Fibroblast of skin of abdomen (primary cell): ENCODE results near the gene SCRN2.

Source experiments
- DNase-seq: peaks from one replicate; pipeline ENCODE4 v3.0.0-alpha.2; 2013

SCRN2 gene

GRCh38 chr17:47820033-47820789, 20.9 kb downstream of the SCRN2 start:
- DNase-seq, result no peak

DNA sequence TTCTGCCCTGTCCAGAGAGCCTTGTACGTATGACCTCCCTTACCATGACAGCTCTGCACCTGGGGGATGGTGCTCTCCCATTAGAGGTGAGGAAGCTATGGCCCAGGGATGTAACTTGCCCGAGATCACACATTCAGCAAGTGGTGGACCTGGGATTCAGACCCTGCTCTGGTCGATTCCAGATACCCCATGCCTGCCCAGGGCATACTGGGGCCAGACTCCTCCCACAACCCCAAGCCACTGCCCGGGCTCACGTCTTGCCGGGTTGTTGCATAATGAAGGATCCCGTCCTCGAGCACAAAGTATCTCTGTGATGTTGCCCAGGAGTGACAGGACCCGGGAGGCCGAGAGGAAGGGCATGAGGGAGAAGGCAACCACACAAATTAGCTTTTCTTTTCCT, 21.6 kb downstream of the SCRN2 start:
- no peak for DNase-seq

DNA sequence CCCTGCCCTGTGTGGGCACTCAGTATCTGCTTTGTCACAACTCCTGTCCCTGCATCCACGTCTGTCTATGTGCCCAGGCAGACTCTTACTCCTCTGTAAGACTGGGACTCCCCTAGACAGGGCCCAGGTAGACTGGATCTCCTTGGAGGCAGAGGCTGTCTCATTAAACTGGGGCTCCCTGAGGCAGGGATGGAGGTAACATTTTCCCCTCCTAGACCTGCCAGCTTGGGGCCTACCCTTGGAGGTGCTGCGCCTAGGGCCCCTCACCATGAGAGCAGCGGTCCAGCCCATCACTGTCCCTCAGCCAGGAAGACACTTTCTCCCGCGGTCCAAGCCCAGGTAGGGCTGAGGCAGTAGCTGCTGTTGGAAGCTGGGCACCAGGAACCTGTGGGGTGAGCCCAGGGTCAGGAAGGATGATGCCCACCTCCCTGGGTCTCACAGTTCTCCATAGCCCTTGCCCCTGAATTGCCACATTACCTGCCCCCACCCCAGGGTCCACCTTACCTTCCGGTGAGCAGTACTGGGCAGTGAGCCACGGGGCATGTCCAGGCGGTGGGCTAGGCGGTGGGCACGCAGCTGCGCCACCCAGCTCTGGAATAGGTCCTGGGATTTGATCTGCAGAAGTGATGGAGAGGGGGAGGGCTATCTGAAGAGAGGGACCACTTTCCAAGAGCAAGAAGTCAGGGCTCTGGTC, 22.9 kb downstream of the SCRN2 start:
- DNase-seq, result no peak

GRCh38 chr17:47816947-47817346, 24.1 kb downstream of the SCRN2 start:
- no peak for DNase-seq

DNA sequence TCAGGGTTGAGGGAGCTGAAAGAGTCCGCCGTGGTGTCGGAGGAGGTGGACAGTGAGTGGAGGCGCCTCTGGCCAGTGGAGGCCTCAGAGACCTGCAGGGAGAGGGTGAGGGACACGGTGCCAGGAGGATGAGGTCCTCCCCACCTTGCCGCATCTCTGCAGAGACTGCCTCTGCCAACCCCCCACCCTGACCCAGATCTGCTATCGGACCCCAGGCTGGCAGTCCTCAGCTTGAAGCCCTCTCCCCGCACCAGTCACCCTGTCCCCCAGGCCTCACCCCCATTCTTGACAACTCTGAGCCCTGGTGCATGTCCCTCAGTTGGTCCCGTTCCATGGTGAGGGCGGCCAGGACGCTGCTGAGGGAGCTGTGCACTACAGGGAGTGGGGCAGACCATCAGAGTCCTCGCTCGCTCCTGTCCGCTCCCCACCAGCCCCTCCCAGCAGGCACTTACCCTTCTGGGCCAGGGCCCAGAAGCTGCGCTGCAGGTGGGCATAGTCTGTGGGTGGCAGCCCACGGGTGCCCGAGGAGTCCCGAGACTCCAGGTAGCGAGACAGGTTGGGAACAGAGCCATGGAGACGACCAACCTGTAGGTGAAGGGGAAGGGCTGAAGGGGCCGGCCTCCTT, 24.9 kb downstream of the SCRN2 start:
- DNase-seq, result no peak

- DNase-seq, result no peak
These were observed 25.8 kb downstream of the SCRN2 start for GRCh38 chr17:47815106-47815918.

DNA sequence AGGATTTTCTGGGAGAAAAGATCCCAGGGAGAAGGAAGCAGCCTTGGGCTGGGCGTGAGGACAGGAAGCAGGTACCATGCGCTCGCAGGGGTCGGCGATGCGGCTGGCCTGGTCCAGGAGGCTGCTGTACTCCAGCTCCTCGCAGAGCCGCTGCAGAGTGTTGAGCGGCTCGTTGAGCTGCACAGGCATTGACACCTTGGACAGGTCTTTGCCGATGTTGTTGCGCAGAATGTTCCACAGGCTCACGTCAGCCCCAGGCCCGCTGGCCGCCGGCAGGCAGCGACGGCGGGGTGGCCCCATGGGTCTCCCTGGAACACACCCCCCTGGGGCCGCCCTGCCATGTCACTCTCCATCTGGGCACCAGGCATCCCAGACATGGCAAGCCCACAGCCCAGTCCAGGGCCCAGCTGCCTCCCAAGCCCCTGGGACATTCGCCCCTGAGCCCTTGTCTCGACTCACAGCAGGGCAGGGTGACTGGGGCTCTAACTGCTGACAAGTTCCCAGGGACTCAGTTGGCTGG, 27.5 kb downstream of the SCRN2 start:
- DNase-seq, result no peak

GRCh38 chr17:47813077-47813476, 28.0 kb downstream of the SCRN2 start:
- no peak for DNase-seq

DNA sequence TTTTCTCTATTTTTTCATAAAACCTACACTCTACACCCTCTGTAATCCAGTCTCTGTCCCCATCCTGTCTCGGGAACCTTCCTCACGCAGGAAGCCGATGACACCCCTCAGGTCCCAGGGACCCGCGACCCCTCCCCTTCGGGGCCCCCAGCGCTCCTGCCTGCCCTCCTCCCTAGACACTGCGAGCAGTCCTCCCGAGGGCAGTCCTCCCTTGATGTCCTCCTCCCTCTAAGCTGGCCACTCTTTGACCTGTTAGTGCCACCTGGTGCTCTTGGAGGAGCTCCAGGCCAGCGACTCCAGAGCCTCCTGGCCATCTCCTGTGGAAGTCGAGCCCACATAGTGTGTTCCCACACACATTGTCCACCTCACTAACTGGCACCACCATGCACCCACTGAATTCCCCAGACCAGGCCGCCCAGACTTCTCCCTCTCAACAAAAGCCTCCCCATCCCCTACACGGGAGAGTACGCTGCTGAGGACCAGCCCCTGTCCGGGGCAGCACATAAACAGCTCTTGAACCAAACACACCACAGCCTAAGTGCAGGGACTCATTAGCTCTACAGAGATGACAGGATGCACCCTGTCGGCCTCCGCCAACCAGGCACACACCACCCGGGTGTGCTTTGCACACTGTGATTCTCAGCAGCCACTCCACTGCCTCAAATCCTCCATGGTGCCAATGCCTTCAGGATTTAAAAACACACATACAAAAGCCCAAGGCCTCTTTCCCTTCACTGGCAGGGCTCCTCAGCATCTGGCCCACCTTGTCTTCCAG, 28.7 kb downstream of the SCRN2 start:
- no peak for DNase-seq

DNA sequence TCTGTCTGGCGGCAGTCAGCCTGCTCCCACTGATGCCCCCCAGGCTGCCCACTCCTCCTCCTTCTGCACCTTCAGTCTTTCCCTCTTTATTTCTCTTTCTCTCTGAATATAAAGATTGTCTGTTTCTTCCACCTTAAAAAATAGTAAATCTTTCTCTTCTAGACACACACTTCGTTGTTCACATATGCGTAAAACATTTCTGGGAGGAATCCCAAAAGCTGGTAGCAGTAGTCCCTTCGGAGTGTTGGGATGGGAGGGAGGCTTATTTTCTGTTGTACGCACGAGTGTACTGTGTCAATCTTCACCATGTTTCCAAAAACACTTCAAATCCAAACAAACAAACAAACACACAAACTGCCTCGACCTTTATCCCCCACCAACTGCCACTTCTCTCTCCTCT, 29.4 kb downstream of the SCRN2 start:
- no peak for DNase-seq

- DNase-seq, result no peak
These were observed 30.0 kb downstream of the SCRN2 start for GRCh38 chr17:47810901-47811635.

DNA sequence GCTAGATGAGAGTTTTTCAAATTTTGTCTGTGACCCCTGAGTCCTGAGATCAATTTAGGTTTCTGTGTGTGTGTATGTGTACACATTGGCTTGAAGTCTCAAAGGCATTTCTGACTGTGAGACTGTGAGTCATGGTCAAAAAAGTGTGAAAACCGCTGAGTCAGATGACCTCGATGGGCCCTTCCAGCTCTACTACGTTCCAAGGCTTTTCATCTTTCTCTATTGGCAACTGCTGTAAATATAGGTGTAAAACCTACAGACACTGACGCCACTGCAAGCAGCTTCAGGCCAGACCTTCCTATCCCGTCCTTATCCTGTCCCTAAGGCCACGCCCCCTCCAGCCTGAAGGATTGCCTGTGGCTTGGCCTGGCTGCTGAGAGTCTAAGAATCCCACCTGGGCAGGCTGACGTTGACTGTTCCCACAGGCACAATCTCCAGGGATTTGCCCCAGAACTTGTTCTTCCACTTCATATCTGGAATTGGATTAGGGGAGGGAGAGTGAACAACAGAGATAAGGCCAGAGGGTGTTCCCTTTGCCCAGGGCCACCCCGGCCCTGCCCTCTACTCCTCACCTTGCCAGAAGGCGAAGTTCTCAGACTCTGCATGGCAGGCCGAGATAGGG, 30.8 kb downstream of the SCRN2 start:
- peak; percentile 84 for DNase-seq

GRCh38 chr17:47808830-47809480, 32.1 kb downstream of the SCRN2 start:
- no peak for DNase-seq

- no peak for DNase-seq
These were observed 32.8 kb downstream of the SCRN2 start for GRCh38 chr17:47808036-47808829.

- no peak for DNase-seq
These were observed 33.7 kb downstream of the SCRN2 start for GRCh38 chr17:47807421-47807820.

GRCh38 chr17:47806913-47807255, 34.2 kb downstream of the SCRN2 start:
- no peak for DNase-seq

GRCh38 chr17:47806026-47806912, 34.8 kb downstream of the SCRN2 start:
- no peak for DNase-seq

GRCh38 chr17:47804461-47804860, 36.6 kb downstream of the SCRN2 start:
- no peak for DNase-seq
